Measurements from ENCODE around the gene PTPN13.

DNA sequence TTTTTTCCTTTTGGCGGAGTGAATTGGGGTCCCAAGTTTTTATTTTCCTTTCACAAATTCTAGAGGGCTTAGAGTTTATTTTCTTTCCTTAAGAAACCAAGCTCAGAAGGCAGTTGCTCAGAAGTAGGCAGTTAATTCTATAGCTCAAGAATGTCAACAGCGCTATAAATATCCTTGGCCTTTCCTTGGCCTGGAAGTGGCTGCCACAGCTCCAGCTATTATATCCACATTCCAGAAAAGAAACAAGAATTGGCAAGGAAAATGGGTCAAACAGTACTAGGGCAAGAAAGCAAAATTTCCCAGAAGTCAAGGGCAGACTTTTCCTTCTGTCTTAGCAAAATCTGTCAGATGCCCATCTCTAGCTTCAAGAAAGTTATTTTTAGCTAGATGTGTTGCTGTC lies 224.1 kb downstream of the PTPN13 start:
- TF ChIP-seq, protein P1, sequence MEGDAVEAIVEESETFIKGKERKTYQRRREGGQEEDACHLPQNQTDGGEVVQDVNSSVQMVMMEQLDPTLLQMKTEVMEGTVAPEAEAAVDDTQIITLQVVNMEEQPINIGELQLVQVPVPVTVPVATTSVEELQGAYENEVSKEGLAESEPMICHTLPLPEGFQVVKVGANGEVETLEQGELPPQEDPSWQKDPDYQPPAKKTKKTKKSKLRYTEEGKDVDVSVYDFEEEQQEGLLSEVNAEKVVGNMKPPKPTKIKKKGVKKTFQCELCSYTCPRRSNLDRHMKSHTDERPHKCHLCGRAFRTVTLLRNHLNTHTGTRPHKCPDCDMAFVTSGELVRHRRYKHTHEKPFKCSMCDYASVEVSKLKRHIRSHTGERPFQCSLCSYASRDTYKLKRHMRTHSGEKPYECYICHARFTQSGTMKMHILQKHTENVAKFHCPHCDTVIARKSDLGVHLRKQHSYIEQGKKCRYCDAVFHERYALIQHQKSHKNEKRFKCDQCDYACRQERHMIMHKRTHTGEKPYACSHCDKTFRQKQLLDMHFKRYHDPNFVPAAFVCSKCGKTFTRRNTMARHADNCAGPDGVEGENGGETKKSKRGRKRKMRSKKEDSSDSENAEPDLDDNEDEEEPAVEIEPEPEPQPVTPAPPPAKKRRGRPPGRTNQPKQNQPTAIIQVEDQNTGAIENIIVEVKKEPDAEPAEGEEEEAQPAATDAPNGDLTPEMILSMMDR (IDR thresholded peaks at IDR 0.05; ENCODE audit: low read depth, low read length, poor library complexity, severe bottlenecking): no peak
- no peak for TF ChIP-seq EZH2phosphoT487 (IDR thresholded peaks at IDR 0.05; ENCODE audit: borderline replicate concordance, low read length)

Measured in DOHH2 (cell line).